HEK293 (cell line): Measurements from ENCODE around the gene SINHCAF.

Experiments
- CTCF ChIP-seq: fragments of 450-650 bp; formaldehyde crosslinking; IDR thresholded peaks from 2 replicates; pipeline ENCODE4 v1.5.1; 2016; ENCODE audit warnings: missing biosample characterization, missing genetic modification characterization
- KLF16 ChIP-seq: fragments of 450-650 bp; formaldehyde crosslinking; IDR thresholded peaks from 2 replicates; pipeline ENCODE4 v1.5.1; 2017; ENCODE audit warnings: missing biosample characterization, missing genetic modification characterization
- ZBTB26 ChIP-seq: fragments of 450-650 bp; formaldehyde crosslinking; optimal IDR thresholded peaks from 2 replicates; pipeline ENCODE3; 2016; ENCODE audit warnings: missing biosample characterization, mild to moderate bottlenecking, missing genetic modification characterization
- ZNF121 ChIP-seq: fragments of 450-650 bp; formaldehyde crosslinking; IDR thresholded peaks from 2 replicates; pipeline ENCODE4 v1.5.1; 2016; ENCODE audit warnings: missing biosample characterization, missing genetic modification characterization
- ZNF26 ChIP-seq: fragments of 450-650 bp; formaldehyde crosslinking; IDR thresholded peaks from 2 replicates; pipeline ENCODE4 v1.5.1; 2016; ENCODE audit warnings: missing biosample characterization, missing genetic modification characterization
- ZNF776 ChIP-seq: fragments of 450-650 bp; formaldehyde crosslinking; IDR thresholded peaks from 2 replicates; pipeline ENCODE4 v1.5.0; 2017; ENCODE audit warnings: missing biosample characterization, missing genetic modification characterization, borderline replicate concordance

GRCh38 chr12:31321897-31322228 is 4.1 kb downstream of the SINHCAF start:
- TF ChIP-seq CTCF (tag by site-specific recombination) (no peak), ZBTB26 (tag by site-specific recombination) (no peak), KLF16 (tag by site-specific recombination) (no peak), ZNF776 (tag by site-specific recombination) (no peak), ZNF121 (no peak), ZNF26 (no peak)
